ENCODE measurements around the gene RGS3. TPM values are rescaled to one million over a fixed set of nuclear protein-coding genes. Genes with fewer than 3 reads are reported as not detected.

The RGS3 gene
- total RNA-seq, 1 experiment from 2014 or later, result 16.6 TPM

GRCh38 chr9:113521693-113522255 is 58.2 kb downstream of the RGS3 start:
- Mint-ChIP-seq H3K27ac (no peak overlapping the region), H3K4me1 (peaks cover 7% of the 10 kb centered on the region; the same call in 1 of the 2 replicates), H3K36me3 (no peaks in the 10 kb centered on the region), H3K27me3 (ENCODE audit: low read depth) (no peaks in the 10 kb centered on the region), H3K4me3 (no peak overlapping the region), H3K9me3 (no peaks in the 10 kb centered on the region)
- ChIA-PET CTCF (interaction anchor here (1.6 kb wide), 1 partner anchor 70 kb away, joined by 5 read pairs; no protein-coding TSS in a partner anchor), POLR2A (no interaction called here)
- ATAC-seq (no peak), DNase-seq (ENCODE audit: low spot score) (no peak)
- no peak for TF ChIP-seq SMAD4 (CRISPR knock-in tag; IDR thresholded peaks at IDR 0.05)
- TF ChIP-seq RORB (CRISPR knock-in tag; IDR thresholded peaks at IDR 0.05), result no peak
- no peak for TF ChIP-seq OVOL2 (CRISPR knock-in tag; IDR thresholded peaks at IDR 0.05; ENCODE audit: borderline replicate concordance)
- no peak for TF ChIP-seq E2F1 (CRISPR knock-in tag; IDR thresholded peaks at IDR 0.05)
- TF ChIP-seq KAT7 (CRISPR knock-in tag; IDR thresholded peaks at IDR 0.05; ENCODE audit: borderline replicate concordance), result no peak
- no peak for TF ChIP-seq SP1 (CRISPR knock-in tag; conservative IDR thresholded peaks at IDR 0.05)
- no peak for TF ChIP-seq EMX1 (CRISPR knock-in tag; IDR thresholded peaks at IDR 0.05)
- no peak for TF ChIP-seq PREB (CRISPR knock-in tag; IDR thresholded peaks at IDR 0.05; ENCODE audit: borderline replicate concordance)
- no peak for TF ChIP-seq MLX (CRISPR knock-in tag; IDR thresholded peaks at IDR 0.05)
- no peak for TF ChIP-seq USF2 (CRISPR knock-in tag; IDR thresholded peaks at IDR 0.05)
- no peak for TF ChIP-seq NFATC4 (CRISPR knock-in tag; IDR thresholded peaks at IDR 0.05)
- TF ChIP-seq HMGA2 (CRISPR knock-in tag; IDR thresholded peaks at IDR 0.05), result no peak
- TF ChIP-seq ESRRA (CRISPR knock-in tag; IDR thresholded peaks at IDR 0.05; ENCODE audit: borderline replicate concordance), result no peak
- no peak for TF ChIP-seq TEAD1 (CRISPR knock-in tag; IDR thresholded peaks at IDR 0.05)
- TF ChIP-seq GRHL2 (CRISPR knock-in tag; IDR thresholded peaks at IDR 0.05; ENCODE audit: insufficient replicate concordance, severe bottlenecking), result no peak

- POLR2A ChIA-PET, result no interaction called here
- Mint-ChIP-seq H3K4me1 (peaks cover 11% of the 10 kb centered on the region; the same call in 1 of the 2 replicates), H3K27me3 (ENCODE audit: low read depth) (no peaks in the 10 kb centered on the region), H3K9me3 (no peaks in the 10 kb centered on the region), H3K4me3 (no peak overlapping the region), H3K27ac (no peak overlapping the region), H3K36me3 (no peaks in the 10 kb centered on the region)
- CTCF ChIA-PET, result interaction anchor here (1.6 kb wide), 1 partner anchor 69 kb away, joined by 5 read pairs; no protein-coding TSS in a partner anchor
- DNase-seq (ENCODE audit: low spot score), result no peak
- no peak for ATAC-seq
- TF ChIP-seq JAZF1 (CRISPR knock-in tag; IDR thresholded peaks at IDR 0.05), result no peak
- no peak for TF ChIP-seq ZNF138 (CRISPR knock-in tag; conservative IDR thresholded peaks at IDR 0.05)
- TF ChIP-seq FOXJ3 (CRISPR knock-in tag; IDR thresholded peaks at IDR 0.05; ENCODE audit: borderline replicate concordance), result no peak
- no peak for TF ChIP-seq USF2 (CRISPR knock-in tag; IDR thresholded peaks at IDR 0.05)
- TF ChIP-seq ERG (CRISPR knock-in tag; IDR thresholded peaks at IDR 0.05), result no peak
- no peak for TF ChIP-seq ATF3 (CRISPR knock-in tag; conservative IDR thresholded peaks at IDR 0.05)
- no peak for TF ChIP-seq RORB (CRISPR knock-in tag; IDR thresholded peaks at IDR 0.05)
- no peak for TF ChIP-seq MAX (CRISPR knock-in tag; IDR thresholded peaks at IDR 0.05)
- TF ChIP-seq TP53 (CRISPR knock-in tag; IDR thresholded peaks at IDR 0.05), result no peak
- no peak for TF ChIP-seq CTCF (IDR thresholded peaks at IDR 0.05)
Measured at GRCh38 chr9:113522419-113522818, 58.9 kb downstream of the RGS3 start.
